HL-60 (cell line): ENCODE data around the gene AADAT.

Experiments
- CTCF ChIP-seq: IDR thresholded peaks from one replicate; pipeline ENCODE4 v1.5.1; 2011; ENCODE audit warnings: low read length, control low read depth, inconsistent platforms; ENCODE audit not compliant: insufficient read depth
- POLR2AphosphoS5 ChIP-seq: IDR thresholded peaks from 2 replicates; pipeline ENCODE4 v1.6.1; 2012; ENCODE audit warnings: low read depth
- REST ChIP-seq: IDR thresholded peaks from 2 replicates; pipeline ENCODE4 v1.6.1; 2012; ENCODE audit warnings: low read depth; ENCODE audit not compliant: insufficient replicate concordance

DNA sequence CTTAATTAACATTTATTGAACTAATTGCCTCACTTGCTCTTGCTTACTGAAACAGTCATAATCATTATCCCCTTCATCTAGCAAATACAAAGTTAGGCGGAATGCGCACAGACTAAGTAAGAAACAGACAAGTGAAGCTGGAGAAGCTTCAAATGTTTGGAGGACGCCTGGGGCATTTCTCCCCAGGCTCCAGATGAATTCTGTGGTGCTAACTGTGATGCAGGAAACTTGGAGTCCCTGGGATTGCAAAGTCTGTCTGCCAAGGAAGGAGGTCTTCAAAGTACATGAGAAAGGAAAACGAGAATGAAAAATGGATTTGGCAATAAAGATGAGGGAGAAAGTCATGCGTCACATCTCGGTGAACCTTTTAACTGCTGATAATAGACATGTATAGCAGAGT is 40.0 kb downstream of the AADAT start:
- TF ChIP-seq REST (no peak), CTCF (no peak), POLR2AphosphoS5 (no peak)
